Breast epithelium (tissue), 4 donors: ENCODE data around the gene MGAT5B. TPM values are rescaled to one million over a fixed set of nuclear protein-coding genes. Genes with fewer than 3 reads are reported as not detected.

Experiments
- DNase-seq, 2 donors: peaks; one replicate each; pipeline ENCODE4 v3.0.0-alpha.2; 2019; ENCODE audit warnings: low spot score in 2 of 2
- H3K27ac ChIP-seq, 2 donors: fragments of 200-600 bp; sonication (generic) in 1 of 2; one replicate each; pipeline ENCODE4 v1.5.1; 2016 to 2019; ENCODE audit warnings: mild to moderate bottlenecking in 1 of 2
- H3K27me3 ChIP-seq, 2 donors: fragments of 200-600 bp; sonication (generic) in 1 of 2; one replicate each; pipeline versions ENCODE4 v1.5.1 to v1.6.0; 2017 to 2019; ENCODE audit warnings: control low read depth in 1 of 2, mild to moderate bottlenecking in 1 of 2
- H3K36me3 ChIP-seq: fragments of 200-600 bp; one replicate; pipeline ENCODE4 v1.5.1; 2019
- H3K4me1 ChIP-seq, 2 donors: fragments of 200-600 bp; sonication (generic); one replicate each; pipeline ENCODE4 v1.5.1; 2016 to 2019; ENCODE audit warnings: control low read depth in 1 of 2
- H3K4me3 ChIP-seq, 3 donors: fragments of 200-600 bp; sonication (generic); 1 replicate in 2 of 3; 2 replicates in 1 of 3; pipeline ENCODE4 v1.5.1; 2016 to 2019; ENCODE audit warnings: mild to moderate bottlenecking in 3 of 3, moderate library complexity in 2 of 3
- H3K9me3 ChIP-seq, 2 donors: fragments of 200-600 bp; sonication (generic) in 1 of 2; one replicate each; pipeline ENCODE4 v1.5.1; 2016 to 2019; ENCODE audit warnings: control low read depth in 1 of 2
- CTCF ChIP-seq, 3 donors: fragments of 450-650 bp; IDR thresholded peaks; one replicate each; pipeline ENCODE4 v1.5.1; 2016 to 2017; ENCODE audit warnings: antibody characterized with exemption in 3 of 3, mild to moderate bottlenecking in 3 of 3, moderate library complexity in 3 of 3
- POLR2A ChIP-seq: fragments of 450-650 bp; IDR thresholded peaks from one replicate; pipeline ENCODE4 v1.6.1; 2016; ENCODE audit warnings: antibody characterized with exemption, mild to moderate bottlenecking, moderate library complexity
- POLR2AphosphoS5 ChIP-seq, 3 donors: sonication (generic); formaldehyde crosslinking; IDR thresholded peaks; one replicate each; pipeline ENCODE4 v1.6.1; 2017; ENCODE audit warnings: antibody characterized with exemption in 3 of 3
- intact Hi-C: fragments of 100-400 bp; cut with DNase I; formaldehyde crosslinking; loops from one replicate; pipeline ENCODE4 v1.15.1; 2023; ENCODE audit warnings: low total_unique reads
- total RNA-seq, 3 donors: library from RNA; depleted of rRNA; stranded (reverse); fragments of >200 nt; gene quantifications; one replicate each; pipeline ENCODE4 v1.1.0, GENCODE V29; 2016

Gene MGAT5B
- total RNA-seq, 3 donors from 2014 or later: 0.32 to 0.33 TPM; not detected in 1

GRCh38 chr17:76987486-76988093 is 119.4 kb downstream of the MGAT5B start:
- intact Hi-C loops: no loop called here
- no peak for TF ChIP-seq CTCF (IDR thresholded peaks at IDR 0.05)
- no peak for TF ChIP-seq POLR2A
- TF ChIP-seq POLR2AphosphoS5 (IDR thresholded peaks at IDR 0.05): no peak

GRCh38 chr17:76988796-76989195 is 120.6 kb downstream of the MGAT5B start:
- intact Hi-C loops: no loop called here

More at GRCh38 chr17:76987486-76988093, 119.4 kb downstream of the MGAT5B start:
- H3K9me3 ChIP-seq: no peaks in the 10 kb centered on the region
- H3K36me3 ChIP-seq: no peaks in the 10 kb centered on the region
- H3K4me3 ChIP-seq: no peak overlapping the region
- no peak for DNase-seq
- peaks cover 0 to 9% of the 10 kb centered on the region in 2 donors for H3K27me3 ChIP-seq
- no peaks in the 10 kb centered on the region for H3K4me1 ChIP-seq
- H3K27ac ChIP-seq: no peak overlapping the region

GRCh38 chr17:76989519-76989918 is 121.3 kb downstream of the MGAT5B start:
- no peak overlapping the region for H3K27ac ChIP-seq
- no peaks in the 10 kb centered on the region for H3K9me3 ChIP-seq
- H3K36me3 ChIP-seq: no peaks in the 10 kb centered on the region
- no peak overlapping the region for H3K4me3 ChIP-seq
- H3K27me3 ChIP-seq: no peaks in the 10 kb centered on the region
- intact Hi-C loops: no loop called here
- H3K4me1 ChIP-seq: no peaks in the 10 kb centered on the region
- no peak for TF ChIP-seq POLR2A
- no peak for TF ChIP-seq POLR2AphosphoS5 (IDR thresholded peaks at IDR 0.05)
- TF ChIP-seq CTCF (IDR thresholded peaks at IDR 0.05): no peak
- no peak for DNase-seq

More at GRCh38 chr17:76988796-76989195, 120.6 kb downstream of the MGAT5B start:
- Histone ChIP-seq H3K27ac (no peak overlapping the region), H3K27me3 (no peaks in the 10 kb centered on the region), H3K36me3 (no peaks in the 10 kb centered on the region), H3K9me3 (no peaks in the 10 kb centered on the region), H3K4me3 (no peak overlapping the region), H3K4me1 (no peaks in the 10 kb centered on the region)
- no peak for DNase-seq
- TF ChIP-seq CTCF (IDR thresholded peaks at IDR 0.05) (no peak), POLR2A (no peak), POLR2AphosphoS5 (IDR thresholded peaks at IDR 0.05) (no peak)

GRCh38 chr17:76992891-76993290 is 124.7 kb downstream of the MGAT5B start:
- Histone ChIP-seq H3K27me3 (peaks cover 0 to 7% of the 10 kb centered on the region in 2 donors), H3K4me3 (no peak overlapping the region), H3K9me3 (no peaks in the 10 kb centered on the region), H3K4me1 (no peaks in the 10 kb centered on the region), H3K36me3 (no peaks in the 10 kb centered on the region), H3K27ac (no peak overlapping the region)
- DNase-seq: no peak
- intact Hi-C loops: no loop called here
- TF ChIP-seq POLR2AphosphoS5 (IDR thresholded peaks at IDR 0.05) (no peak), CTCF (IDR thresholded peaks at IDR 0.05) (no peak), POLR2A (no peak)

- intact Hi-C loops: no loop called here
- no peak for DNase-seq
- H3K4me3 ChIP-seq: no peak overlapping the region
- no peak overlapping the region for H3K27ac ChIP-seq
- no peaks in the 10 kb centered on the region for H3K36me3 ChIP-seq
- TF ChIP-seq POLR2A (no peak), POLR2AphosphoS5 (IDR thresholded peaks at IDR 0.05) (no peak), CTCF (IDR thresholded peaks at IDR 0.05) (no peak)
- H3K9me3 ChIP-seq: no peaks in the 10 kb centered on the region
- no peaks in the 10 kb centered on the region for H3K4me1 ChIP-seq
- peaks cover 0 to 7% of the 10 kb centered on the region in 2 donors for H3K27me3 ChIP-seq
Measured at GRCh38 chr17:76993651-76994050, 125.4 kb downstream of the MGAT5B start.
